Endothelial cell of umbilical vein (primary cell): ENCODE data around the gene EIF2B2. TPM values are rescaled to one million over a fixed set of nuclear protein-coding genes. Genes with fewer than 3 reads are reported as not detected.

Experiments used
- BruUV-seq: library from RNA; stranded (reverse); fragments of 400-500 nt; replicated peaks from 2 replicates; lab custom pipeline; 2021; lab: Mats Ljungman, UMichigan
- CTCF ChIA-PET: fragments of 300-600, 350-600 bp; sonication (Branson Sonifier 250); formaldehyde crosslinking; loops from one replicate; lab custom pipeline; 2021; ENCODE audit warnings: antibody characterized with exemption, inconsistent platforms; lab: Charles Lee
- POLR2A ChIA-PET: fragments of 300-600, 350-600 bp; sonication (Branson Sonifier 250); formaldehyde crosslinking; loops from one replicate; lab custom pipeline; 2021; ENCODE audit warnings: antibody characterized with exemption, inconsistent platforms; lab: Charles Lee
- DNase-seq: peaks from one replicate; pipeline ENCODE4 v3.0.0-alpha.2; 2011; ENCODE audit warnings: low read depth, low spot score
- FAIRE-seq: peaks from 2 replicates; lab custom pipeline; 2011; peaks lifted over from hg19 to GRCh38; lab: Jason Lieb, UNC
- H2AFZ ChIP-seq: 2 replicates; pipeline ENCODE4 v1.6.0; 2012; ENCODE audit warnings: low read depth, low read length, control low read depth, inconsistent platforms
- H3K27ac ChIP-seq: 2 replicates; pipeline ENCODE4 v1.5.1; 2011; ENCODE audit warnings: low read depth, mild to moderate bottlenecking, control low read depth, low read length, moderate library complexity; ENCODE audit not compliant: insufficient read depth
- H3K27me3 ChIP-seq, 2 experiments: 2 replicates each; pipeline versions ENCODE4 v1.6.0 to v1.6.1; 2011; ENCODE audit warnings: low read length in 2 of 2, mixed read lengths in 1 of 2; ENCODE audit not compliant: control insufficient read depth in 2 of 2, insufficient read depth in 2 of 2
- H3K36me3 ChIP-seq, 2 experiments: 2 replicates in 1 of 2; 3 replicates in 1 of 2; pipeline ENCODE4 v1.5.1; 2011; ENCODE audit warnings: low read length in 2 of 2, mild to moderate bottlenecking in 1 of 2, moderate library complexity in 1 of 2; ENCODE audit not compliant: control insufficient read depth in 2 of 2, insufficient read depth in 2 of 2; ENCODE audit errors: extremely low read depth in 1 of 2
- H3K4me1 ChIP-seq: 3 replicates; pipeline ENCODE4 v1.5.1; 2011; ENCODE audit warnings: mild to moderate bottlenecking, low read length; ENCODE audit not compliant: control insufficient read depth, insufficient read depth; ENCODE audit errors: extremely low read depth
- H3K4me2 ChIP-seq: 2 replicates; pipeline ENCODE4 v1.6.1; 2011; ENCODE audit warnings: low read length, control low read depth, mixed read lengths; ENCODE audit not compliant: insufficient read depth
- H3K4me3 ChIP-seq, 3 experiments: fragments of 200-600 bp in 1 of 3; sonication (generic), shearing (Covaris generic) in 1 of 3; replicated peaks in 1 of 3; 2 replicates each; pipeline ENCODE4 v1.5.1; 2011 to 2016; ENCODE audit warnings: control low read depth in 3 of 3, low read length in 3 of 3, mild to moderate bottlenecking in 2 of 3, inconsistent platforms in 1 of 3, low read depth in 1 of 3, moderate library complexity in 1 of 3; ENCODE audit not compliant: insufficient read depth in 1 of 3
- H3K79me2 ChIP-seq: 2 replicates; pipeline ENCODE4 v1.6.0; 2012; ENCODE audit warnings: low read length, inconsistent platforms; ENCODE audit not compliant: control insufficient read depth, insufficient read depth
- H3K9ac ChIP-seq: replicated peaks from 2 replicates; pipeline ENCODE3; 2011; ENCODE audit warnings: low read length, control low read depth; ENCODE audit not compliant: insufficient read depth; ENCODE audit errors: extremely low read depth
- H3K9me1 ChIP-seq: replicated peaks from 3 replicates; pipeline ENCODE4 v1.6.0; 2011; ENCODE audit warnings: mild to moderate bottlenecking, low read length; ENCODE audit not compliant: control insufficient read depth, insufficient read depth; ENCODE audit errors: extremely low read depth
- H3K9me3 ChIP-seq: replicated peaks from 2 replicates; pipeline ENCODE4 v1.5.1; 2012; ENCODE audit warnings: low read length, inconsistent platforms; ENCODE audit not compliant: control insufficient read depth, insufficient read depth
- H4K20me1 ChIP-seq: replicated peaks from 2 replicates; pipeline ENCODE3; 2011; ENCODE audit warnings: mild to moderate bottlenecking, low read length; ENCODE audit not compliant: control insufficient read depth, insufficient read depth; ENCODE audit errors: extremely low read depth
- CTCF ChIP-seq, 2 donors: IDR thresholded peaks; 1 replicate in 1 of 2; 2 replicates in 1 of 2; pipeline ENCODE4 v1.5.1; 2011; ENCODE audit warnings: low read length in 2 of 2, mild to moderate bottlenecking in 2 of 2, moderate library complexity in 2 of 2, control low read depth in 1 of 2, inconsistent platforms in 1 of 2, low read depth in 1 of 2; ENCODE audit not compliant: insufficient read depth in 1 of 2; ENCODE audit errors: extremely low read depth in 1 of 2
- EZH2 ChIP-seq: IDR thresholded peaks from 2 replicates; pipeline ENCODE4 v1.6.1; 2012; ENCODE audit warnings: borderline replicate concordance, low read depth, mild to moderate bottlenecking, moderate library complexity, low read length, inconsistent platforms; ENCODE audit not compliant: severe bottlenecking
- FOS ChIP-seq: IDR thresholded peaks from 2 replicates; pipeline ENCODE4 v1.6.1; 2011; ENCODE audit warnings: mild to moderate bottlenecking, low read length, moderate library complexity, borderline replicate concordance; ENCODE audit not compliant: insufficient read depth
- GATA2 ChIP-seq: IDR thresholded peaks from 2 replicates; pipeline ENCODE4 v1.7.0; 2011; ENCODE audit warnings: low read depth, mild to moderate bottlenecking, moderate library complexity, mixed read lengths, low read length; ENCODE audit not compliant: insufficient read length, insufficient read depth
- JUN ChIP-seq: IDR thresholded peaks from 2 replicates; pipeline ENCODE4 v1.6.1; 2011; ENCODE audit warnings: borderline replicate concordance, low read depth; ENCODE audit not compliant: insufficient read length, insufficient read depth
- MYC ChIP-seq: IDR thresholded peaks from one replicate; pipeline ENCODE4 v1.6.1; 2011; ENCODE audit warnings: mild to moderate bottlenecking, low read depth, low read length
- POLR2A ChIP-seq: IDR thresholded peaks from 2 replicates; pipeline ENCODE4 v1.6.1; 2012; ENCODE audit warnings: low read depth, mild to moderate bottlenecking, control low read depth, low read length
- POLR2AphosphoS5 ChIP-seq: IDR thresholded peaks from 2 replicates; pipeline ENCODE4 v1.6.1; 2012; ENCODE audit warnings: low read depth, mild to moderate bottlenecking, control low read depth, low read length, moderate library complexity; ENCODE audit not compliant: insufficient read depth
- dilution Hi-C: fragments of 300-500 bp; cut with MboI; formaldehyde crosslinking; loops from one replicate; pipeline ENCODE4 v1.15.0; 2019; ENCODE audit warnings: low sequenced_read_pairs; ENCODE audit not compliant: extremely low pct_ligation_motif_present
- intact Hi-C: fragments of 100-400 bp; cut with micrococcal nuclease; formaldehyde crosslinking; loops from one replicate; pipeline ENCODE4 v1.10.0; 2022
- polyA plus RNA-seq, 4 experiments: library from polyadenylated mRNA; depleted of rRNA in 3 of 4; stranded (reverse) in 3 of 4; unstranded in 1 of 4; fragments of >200 nt; gene quantifications; 2 replicates each; pipeline versions ENCODE4 v1.2.1 to v1.2.3, GENCODE V29; 2011 to 2012; ENCODE audit warnings: missing spikeins in 1 of 4
- total RNA-seq: library from RNA; stranded (reverse); gene quantifications from 2 replicates; pipeline ENCODE4 v1.2.3, GENCODE V29; 2021
- TF ChIP-seq, protein P1 (sequence below): IDR thresholded peaks from 2 replicates; pipeline ENCODE4 v1.6.1; 2011; ENCODE audit not compliant: insufficient read depth, insufficient read length

EIF2B2 gene
- total and polyA plus RNA-seq, 2 donors (not counting 3 experiments of a cell fraction or from before 2014, with no cell fraction given), result 97.0 to 143 TPM

- Histone ChIP-seq H3K9me3 (no peaks in the 10 kb centered on the region), H3K9ac (no peak overlapping the region), H2AFZ (no peak overlapping the region), H4K20me1 (no peaks in the 10 kb centered on the region), H3K9me1 (no peaks in the 10 kb centered on the region), H3K27ac (peak overlapping the region; percentile 66), H3K4me1 (peaks cover 74% of the 10 kb centered on the region), H3K4me2 (no peak overlapping the region), H3K27me3 (no peaks in the 10 kb centered on the region), H3K36me3 (no peaks in the 10 kb centered on the region), H3K4me3 (no peak overlapping the region), H3K79me2 (no peaks in the 10 kb centered on the region)
- intact Hi-C loops (loop anchor here (5.0 kb wide), 1 partner anchor 367 kb away; no protein-coding TSS in a partner anchor), dilution Hi-C loops (no loop called here)
- TF ChIP-seq EZH2 (no peak), CTCF (IDR thresholded peaks at IDR 0.05; ENCODE audit: extremely low read depth in 1 of 2, insufficient read depth in 1 of 2, low read depth in 1 of 2, low read length in 2 of 2) (no peak), MYC (no peak), FOS (no peak), POLR2AphosphoS5 (no peak), JUN (no peak), GATA2 (no peak), POLR2A (no peak)
- TF ChIP-seq, protein P1, sequence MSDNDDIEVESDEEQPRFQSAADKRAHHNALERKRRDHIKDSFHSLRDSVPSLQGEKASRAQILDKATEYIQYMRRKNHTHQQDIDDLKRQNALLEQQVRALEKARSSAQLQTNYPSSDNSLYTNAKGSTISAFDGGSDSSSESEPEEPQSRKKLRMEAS, result no peak
- ChIA-PET POLR2A (interaction anchor here (1.5 kb wide), 1 partner anchor 29 kb away, joined by 6 read pairs; the partner anchor contains the start of gene PGF), CTCF (interaction anchor here (1.0 kb wide), 1 partner anchor 11 kb away, joined by 3 read pairs; no protein-coding TSS in a partner anchor)
- FAIRE-seq, result no peak
- no TSS peak for BruUV-seq
- no peak for DNase-seq
These were observed 18.3 kb upstream of the EIF2B2 start for GRCh38 chr14:74984236-74985027.
